K562 (cell line): ENCODE measurements around the gene C1QTNF6. TPM values are rescaled to one million over a fixed set of nuclear protein-coding genes. Genes with fewer than 3 reads are reported as not detected.

Source experiments
- ATAC-seq: fragments of 200-7000 bp; cut with Tn5 transposase; 3 replicates; pipeline ENCODE4 v1.9.1; 2020; ENCODE audit warnings: moderate library complexity
- BruUV-seq: library from RNA; stranded (reverse); fragments of 400-500 nt; replicated peaks from 2 replicates; lab custom pipeline; 2021; lab: Mats Ljungman, UMichigan
- CTCF ChIA-PET: fragments of 300-600 bp; formaldehyde crosslinking; extraction: SDS; loops from one replicate; lab custom pipeline; 2021; ENCODE audit warnings: low intra/inter-chr PET ratio; lab: Yijun Ruan, JAX
- POLR2A ChIA-PET: fragments of 300-600, 350-650 bp; sonication (Branson Sonifier 250); formaldehyde crosslinking; extraction: SDS; loops from one replicate; lab custom pipeline; 2021; ENCODE audit warnings: antibody characterized with exemption, inconsistent platforms; lab: Yijun Ruan, JAX
- DNase-seq, 4 experiments: peaks; one replicate each; pipeline versions ENCODE4 v3.0.0 to v3.0.0-alpha.2; 2011 to 2018; ENCODE audit warnings: low spot score in 3 of 4, mixed read lengths in 3 of 4; ENCODE audit errors: extremely low read depth in 1 of 4
- FAIRE-seq: peaks from 2 replicates; lab custom pipeline; 2011; peaks lifted over from hg19 to GRCh38; lab: Jason Lieb, UNC
- H2AFZ ChIP-seq: 2 replicates; pipeline ENCODE4 v1.6.0; 2011; ENCODE audit warnings: low read depth, low read length, control low read depth, inconsistent platforms
- H3K27ac ChIP-seq: fragments of 200-600 bp; 3 replicates; pipeline ENCODE4 v1.8.0; 2011; ENCODE audit warnings: low read depth, mild to moderate bottlenecking, control low read depth, inconsistent platforms, low read length, moderate library complexity, mixed read lengths; ENCODE audit errors: extremely low read depth
- H3K27me3 ChIP-seq, 2 experiments: fragments of 300-600 bp in 1 of 2; 2 replicates in 1 of 2; 3 replicates in 1 of 2; pipeline versions ENCODE4 v1.6.0 to v1.8.0; 2011; ENCODE audit warnings: inconsistent platforms in 2 of 2, low read length in 2 of 2, mild to moderate bottlenecking in 1 of 2, mixed read lengths in 1 of 2, moderate library complexity in 1 of 2; ENCODE audit not compliant: control insufficient read depth in 2 of 2, insufficient read depth in 2 of 2
- H3K36me3 ChIP-seq: fragments of 300-600 bp; 3 replicates; pipeline ENCODE4 v1.8.0; 2011; ENCODE audit warnings: mild to moderate bottlenecking, low read length, inconsistent platforms; ENCODE audit not compliant: control insufficient read depth, insufficient read depth
- H3K4me1 ChIP-seq, 2 experiments: fragments of 200-600 bp in 1 of 2; replicated peaks in 1 of 2; 2 replicates in 1 of 2; 3 replicates in 1 of 2; pipeline versions ENCODE4 v1.5.1 to v1.8.0; 2011; ENCODE audit warnings: inconsistent platforms in 2 of 2, low read length in 2 of 2, mild to moderate bottlenecking in 1 of 2, mixed read lengths in 1 of 2, moderate library complexity in 1 of 2; ENCODE audit not compliant: control insufficient read depth in 2 of 2, insufficient read depth in 2 of 2
- H3K4me2 ChIP-seq: 2 replicates; pipeline ENCODE4 v1.6.1; 2011; ENCODE audit warnings: low read length, control low read depth, inconsistent platforms, mixed read lengths; ENCODE audit not compliant: insufficient read depth
- H3K4me3 ChIP-seq: fragments of 200-600 bp; sonication (generic), shearing (Covaris generic); 2 replicates; pipeline ENCODE4 v1.5.1; 2016; ENCODE audit warnings: control low read depth, inconsistent platforms
- H3K79me2 ChIP-seq: fragments of 200-600 bp; 3 replicates; pipeline ENCODE4 v1.8.0; 2011; ENCODE audit warnings: low read length, inconsistent platforms; ENCODE audit not compliant: control insufficient read depth, insufficient read depth
- H3K9ac ChIP-seq, 2 experiments: 2 replicates each; pipeline versions ENCODE4 v1.6.0 to v1.6.1; 2011; ENCODE audit warnings: low read depth in 2 of 2, low read length in 2 of 2, control low read depth in 1 of 2, inconsistent platforms in 1 of 2, mild to moderate bottlenecking in 1 of 2, mixed read lengths in 1 of 2; ENCODE audit not compliant: insufficient read depth in 1 of 2
- H3K9me1 ChIP-seq: one replicate; pipeline ENCODE4 v1.6.0; 2011; ENCODE audit warnings: inconsistent platforms, mild to moderate bottlenecking, low read length, moderate library complexity; ENCODE audit not compliant: control insufficient read depth, insufficient read depth
- H3K9me3 ChIP-seq: replicated peaks from 2 replicates; pipeline ENCODE4 v1.5.1; 2011; ENCODE audit warnings: low read depth, low read length, inconsistent platforms; ENCODE audit not compliant: control insufficient read depth, insufficient read depth
- H4K20me1 ChIP-seq: replicated peaks from 2 replicates; pipeline ENCODE4 v1.6.1; 2011; ENCODE audit warnings: low read length, inconsistent platforms, mixed read lengths; ENCODE audit not compliant: control insufficient read depth, insufficient read depth
- CEBPB ChIP-seq: fragments of 450-650 bp; IDR thresholded peaks from 2 replicates; pipeline ENCODE4 v1.6.1; 2016; ENCODE audit warnings: missing genetic modification characterization, missing compliant biosample characterization
- FOXA3 ChIP-seq, 2 experiments: fragments of 450-650 bp in 1 of 2; sonication (generic) in 1 of 2; formaldehyde crosslinking; IDR thresholded peaks in 1 of 2; conservative IDR thresholded peaks in 1 of 2; 2 replicates each; pipeline versions ENCODE4 v1.4.0 to v1.8.0; 2020 to 2022; ENCODE audit warnings: mild to moderate bottlenecking in 2 of 2, missing genetic modification reagents in 1 of 2
- MCM5 ChIP-seq: fragments of 450-650 bp; IDR thresholded peaks from 2 replicates; pipeline ENCODE4 v1.6.1; 2016; ENCODE audit warnings: low read depth
- MEIS2 ChIP-seq: fragments of 450-650 bp; IDR thresholded peaks from 2 replicates; pipeline ENCODE4 v1.6.1; 2014; ENCODE audit warnings: mild to moderate bottlenecking; ENCODE audit not compliant: partially characterized antibody
- NR2C1 ChIP-seq, 2 experiments: fragments of 450-650 bp; IDR thresholded peaks; 2 replicates each; pipeline ENCODE4 v1.6.1; 2017; ENCODE audit warnings: mild to moderate bottlenecking in 2 of 2, antibody characterized with exemption in 1 of 2, inconsistent platforms in 1 of 2, missing compliant biosample characterization in 1 of 2, missing genetic modification characterization in 1 of 2
- POLR2A ChIP-seq: fragments of 450-650 bp; conservative IDR thresholded peaks from 2 replicates; pipeline ENCODE4 v1.6.1; 2016
- POLR2H ChIP-seq: IDR thresholded peaks from 2 replicates; pipeline ENCODE4 v1.6.1; 2016; ENCODE audit warnings: missing genetic modification characterization, low read depth, mild to moderate bottlenecking, control low read depth, missing compliant biosample characterization, moderate library complexity
- ZNF232 ChIP-seq: sonication (generic); formaldehyde crosslinking; IDR thresholded peaks from 2 replicates; pipeline ENCODE4 v1.8.0; 2022; ENCODE audit warnings: mild to moderate bottlenecking, missing genetic modification reagents
- ZNF324 ChIP-seq: fragments of 250-450 bp; sonication (Bioruptor Pico); IDR thresholded peaks from 2 replicates; pipeline ENCODE4 v1.4.0; 2020; ENCODE audit warnings: mild to moderate bottlenecking
- ZNF57 ChIP-seq: fragments of 450-650 bp; formaldehyde crosslinking; IDR thresholded peaks from 2 replicates; pipeline ENCODE4 v1.4.0; 2020; ENCODE audit warnings: mild to moderate bottlenecking, moderate library complexity
- ZNF609 ChIP-seq: sonication (generic); formaldehyde crosslinking; IDR thresholded peaks from 2 replicates; pipeline ENCODE4 v1.8.1; 2023; ENCODE audit warnings: missing genetic modification reagents, mild to moderate bottlenecking, borderline replicate concordance
- ZNF76 ChIP-seq: fragments of 250-450 bp; sonication (Bioruptor Pico); IDR thresholded peaks from 2 replicates; pipeline ENCODE4 v1.4.0; 2020; ENCODE audit warnings: mild to moderate bottlenecking, moderate library complexity, borderline replicate concordance
- WGBS: fragments of 100-300 bp; shearing (Covaris generic); methylation state at CpG from one replicate; pipeline ENCODE4 v1.1.6; 2016; ENCODE audit warnings: low coverage, mixed read lengths; ENCODE audit not compliant: insufficient coverage; ENCODE audit errors: missing lambda C conversion rate; 5-methylcytosine and 5-hydroxymethylcytosine counted together
- in situ Hi-C: fragments of 300-500 bp; cut with MboI; formaldehyde crosslinking; loops from 4 replicates; pipeline ENCODE4 v1.15.0; 2018; ENCODE audit warnings: inconsistent platforms, mixed read lengths
- intact Hi-C: fragments of 100-400 bp; cut with micrococcal nuclease; formaldehyde crosslinking; loops from 2 replicates; pipeline ENCODE4 v1.14.2; 2022
- polyA plus RNA-seq, 8 experiments: library from polyadenylated mRNA; depleted of rRNA in 4 of 8; stranded (reverse) in 5 of 8; unstranded in 3 of 8; fragments of >200 nt; fragmentation: Nextera tagmentation in 2 of 8; fragmentation: Illumina TruSeq in 1 of 8; extraction: Ambion mirVana in 2 of 8; extraction: Trizol in 1 of 8; gene quantifications; 2 replicates each; pipeline versions ENCODE4 v1.2.1 to v1.2.3, GENCODE V29; 2011 to 2014; ENCODE audit warnings: inconsistent platforms in 1 of 8, missing spikeins in 1 of 8
- total RNA-seq, 7 experiments: library from RNA; depleted of rRNA in 6 of 7; stranded (reverse); fragments of >200 nt in 6 of 7; fragmentation: Illumina TruSeq in 2 of 7; extraction: Trizol in 2 of 7; gene quantifications; 2 replicates each; pipeline versions ENCODE4 v1.2.1 to v1.2.3, GENCODE V29; 2011 to 2021; ENCODE audit warnings: low replicate concordance in 1 of 7
- TF ChIP-seq, protein P1 (sequence below): fragments of 250-450 bp; sonication (Bioruptor Pico); IDR thresholded peaks from 2 replicates; pipeline ENCODE4 v1.6.1; 2021; ENCODE audit warnings: mild to moderate bottlenecking
- TF ChIP-seq, protein P2 (sequence below): fragments of 250-450 bp; sonication (Bioruptor Pico); IDR thresholded peaks from 2 replicates; pipeline ENCODE4 v1.5.1; 2021; ENCODE audit warnings: mild to moderate bottlenecking
- TF ChIP-seq, protein P3 (sequence below): fragments of 450-650 bp; formaldehyde crosslinking; conservative IDR thresholded peaks from 2 replicates; pipeline ENCODE4 v1.4.0; 2022; ENCODE audit warnings: mild to moderate bottlenecking, missing genetic modification characterization

C1QTNF6 gene
- total and polyA plus RNA-seq, 9 of the 15 experiments (the other 6 are each of a cell fraction or from before 2014, with no cell fraction given): 0.18 to 0.92 (median 0.55) TPM

GRCh38 chr22:37207981-37208380 is 19.9 kb upstream of the C1QTNF6 start:
- no peak for DNase-seq
- Histone ChIP-seq H4K20me1 (no peaks in the 10 kb centered on the region), H3K27ac (no peak overlapping the region), H3K79me2 (no peaks in the 10 kb centered on the region), H3K9me1 (no peaks in the 10 kb centered on the region), H3K9me3 (no peaks in the 10 kb centered on the region), H2AFZ (no peak overlapping the region), H3K9ac (no peak overlapping the region), H3K36me3 (no peaks in the 10 kb centered on the region), H3K27me3 (peaks cover 0 to 4% of the 10 kb centered on the region in 2 experiments; a peak in 2 of 5 replicates), H3K4me2 (no peak overlapping the region), H3K4me3 (no peak overlapping the region), H3K4me1 (peaks cover 0 to 33% of the 10 kb centered on the region in 2 experiments; a peak in 3 of 5 replicates)
- no peak for ATAC-seq
- FAIRE-seq: no peak
- POLR2A ChIA-PET: interaction anchor here (1.4 kb wide), 1 partner anchor 9 kb away, joined by 4 read pairs; no protein-coding TSS in a partner anchor
- in situ Hi-C loops (no loop called here), intact Hi-C loops (no loop called here)
- BruUV-seq: no TSS peak
- CTCF ChIA-PET: no interaction called here
- 6% methylated on average over 7 of the region's 7 CpGs for WGBS
- TF ChIP-seq, protein P1, sequence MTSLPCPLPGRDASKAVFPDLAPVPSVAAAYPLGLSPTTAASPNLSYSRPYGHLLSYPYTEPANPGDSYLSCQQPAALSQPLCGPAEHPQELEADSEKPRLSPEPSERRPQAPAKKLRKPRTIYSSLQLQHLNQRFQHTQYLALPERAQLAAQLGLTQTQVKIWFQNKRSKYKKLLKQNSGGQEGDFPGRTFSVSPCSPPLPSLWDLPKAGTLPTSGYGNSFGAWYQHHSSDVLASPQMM (CRISPR knock-in tag): no peak
- TF ChIP-seq, protein P2, sequence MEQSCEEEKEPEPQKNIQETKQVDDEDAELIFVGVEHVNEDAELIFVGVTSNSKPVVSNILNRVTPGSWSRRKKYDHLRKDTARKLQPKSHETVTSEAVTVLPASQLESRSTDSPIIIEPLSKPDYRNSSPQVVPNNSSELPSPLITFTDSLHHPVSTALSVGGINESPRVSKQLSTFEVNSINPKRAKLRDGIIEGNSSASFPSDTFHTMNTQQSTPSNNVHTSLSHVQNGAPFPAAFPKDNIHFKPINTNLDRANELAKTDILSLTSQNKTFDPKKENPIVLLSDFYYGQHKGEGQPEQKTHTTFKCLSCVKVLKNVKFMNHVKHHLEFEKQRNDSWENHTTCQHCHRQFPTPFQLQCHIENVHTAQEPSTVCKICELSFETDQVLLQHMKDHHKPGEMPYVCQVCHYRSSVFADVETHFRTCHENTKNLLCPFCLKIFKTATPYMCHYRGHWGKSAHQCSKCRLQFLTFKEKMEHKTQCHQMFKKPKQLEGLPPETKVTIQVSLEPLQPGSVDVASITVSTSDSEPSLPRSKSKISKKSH (CRISPR knock-in tag): no peak
- TF ChIP-seq FOXA3 (CRISPR knock-in tag; conservative IDR thresholded peaks at IDR 0.05 in 1 of 2, IDR thresholded peaks at IDR 0.05 in 1 of 2): no peak
- no peak for TF ChIP-seq MEIS2
- TF ChIP-seq, protein P3, sequence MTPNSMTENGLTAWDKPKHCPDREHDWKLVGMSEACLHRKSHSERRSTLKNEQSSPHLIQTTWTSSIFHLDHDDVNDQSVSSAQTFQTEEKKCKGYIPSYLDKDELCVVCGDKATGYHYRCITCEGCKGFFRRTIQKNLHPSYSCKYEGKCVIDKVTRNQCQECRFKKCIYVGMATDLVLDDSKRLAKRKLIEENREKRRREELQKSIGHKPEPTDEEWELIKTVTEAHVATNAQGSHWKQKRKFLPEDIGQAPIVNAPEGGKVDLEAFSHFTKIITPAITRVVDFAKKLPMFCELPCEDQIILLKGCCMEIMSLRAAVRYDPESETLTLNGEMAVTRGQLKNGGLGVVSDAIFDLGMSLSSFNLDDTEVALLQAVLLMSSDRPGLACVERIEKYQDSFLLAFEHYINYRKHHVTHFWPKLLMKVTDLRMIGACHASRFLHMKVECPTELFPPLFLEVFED (CRISPR knock-in tag): no peak
- TF ChIP-seq CEBPB (tag): no peak
- TF ChIP-seq ZNF609: no peak
- no peak for TF ChIP-seq ZNF57
- TF ChIP-seq ZNF76 (CRISPR knock-in tag): no peak
- TF ChIP-seq MCM5: no peak
- TF ChIP-seq ZNF232 (CRISPR knock-in tag): no peak
- TF ChIP-seq POLR2A: no peak
- TF ChIP-seq ZNF324 (CRISPR knock-in tag): no peak
- TF ChIP-seq POLR2H (tag): no peak
- TF ChIP-seq NR2C1 (IDR thresholded peaks at IDR 0.05): no peak
- TF ChIP-seq NR2C1 (tag; IDR thresholded peaks at IDR 0.05): no peak
